GM23248 (cell line): ENCODE results near the gene DST. TPM values are rescaled to one million over a fixed set of nuclear protein-coding genes. Genes with fewer than 3 reads are reported as not detected.

Experiments
- DNase-seq: peaks from one replicate; pipeline ENCODE4 v3.0.0-alpha.2; 2015
- H2AFZ ChIP-seq: fragments of 200-600 bp; sonication (generic); 2 replicates; pipeline ENCODE4 v1.6.1; 2016; ENCODE audit warnings: antibody characterized with exemption
- H3F3A ChIP-seq: fragments of 200-600 bp; sonication (generic); 2 replicates; pipeline ENCODE4 v1.6.1; 2016; ENCODE audit warnings: mild to moderate bottlenecking, antibody characterized with exemption, mixed run types; ENCODE audit not compliant: insufficient read depth
- H3K27ac ChIP-seq: fragments of 200-600 bp; sonication (generic); 2 replicates; pipeline ENCODE4 v1.5.1; 2016; ENCODE audit warnings: mild to moderate bottlenecking
- H3K27me3 ChIP-seq: fragments of 200-600 bp; sonication (generic); replicated peaks from 2 replicates; pipeline ENCODE4 v1.6.1; 2016; ENCODE audit warnings: mild to moderate bottlenecking; ENCODE audit not compliant: insufficient read depth
- H3K36me3 ChIP-seq: fragments of 200-600 bp; sonication (generic); 2 replicates; pipeline ENCODE4 v1.6.1; 2016; ENCODE audit warnings: low read depth, mild to moderate bottlenecking
- H3K4me1 ChIP-seq: fragments of 200-600 bp; sonication (generic); 2 replicates; pipeline ENCODE4 v1.6.1; 2016; ENCODE audit warnings: mild to moderate bottlenecking; ENCODE audit not compliant: insufficient read depth
- H3K4me2 ChIP-seq: fragments of 200-600 bp; sonication (generic); one replicate; pipeline ENCODE4 v1.6.1; 2016; ENCODE audit warnings: mild to moderate bottlenecking; ENCODE audit not compliant: unreplicated experiment
- H3K4me3 ChIP-seq: fragments of 200-600 bp; sonication (generic); 2 replicates; pipeline ENCODE4 v1.5.1; 2016; ENCODE audit warnings: mild to moderate bottlenecking
- H3K79me2 ChIP-seq: fragments of 200-600 bp; sonication (generic); 2 replicates; pipeline ENCODE4 v1.6.1; 2016; ENCODE audit warnings: mild to moderate bottlenecking; ENCODE audit not compliant: insufficient read depth
- H3K9ac ChIP-seq: fragments of 200-600 bp; sonication (generic); 2 replicates; pipeline ENCODE4 v1.6.1; 2016; ENCODE audit warnings: mild to moderate bottlenecking
- H3K9me2 ChIP-seq: fragments of 200-600 bp; sonication (generic); 2 replicates; pipeline ENCODE4 v1.6.1; 2016; ENCODE audit warnings: mixed run types, mild to moderate bottlenecking, moderate library complexity; ENCODE audit not compliant: insufficient read depth
- H3K9me3 ChIP-seq: fragments of 200-600 bp; sonication (generic); one replicate; pipeline ENCODE4 v1.6.1; 2017; ENCODE audit warnings: low read depth
- H4K20me1 ChIP-seq: fragments of 200-600 bp; sonication (generic); 2 replicates; pipeline ENCODE4 v1.6.0; 2016; ENCODE audit not compliant: insufficient read depth
- EZH2 ChIP-seq: fragments of 200-600 bp; sonication (generic); IDR thresholded peaks from 2 replicates; pipeline ENCODE4 v1.6.1; 2018; ENCODE audit warnings: antibody characterized with exemption, mild to moderate bottlenecking; ENCODE audit not compliant: insufficient read depth, poor library complexity, severe bottlenecking
- EZH2phosphoT487 ChIP-seq: fragments of 200-600 bp; sonication (generic); IDR thresholded peaks from 2 replicates; pipeline ENCODE4 v1.6.1; 2018; ENCODE audit warnings: antibody characterized with exemption, moderate library complexity, mild to moderate bottlenecking, low read depth; ENCODE audit not compliant: insufficient read depth
- WGBS, 2 experiments: methylation state at CpG; one replicate each; pipeline ENCODE4 v1.1.6; 2015 to 2017; ENCODE audit warnings: low lambda C conversion rate in 2 of 2, low coverage in 1 of 2; ENCODE audit errors: missing lambda C conversion rate in 2 of 2; 5-methylcytosine and 5-hydroxymethylcytosine counted together
- in situ Hi-C: fragments of 300-500 bp; cut with MboI; formaldehyde crosslinking; loops from 2 replicates; pipeline ENCODE4 v1.15.0; 2020
- polyA plus RNA-seq: library from polyadenylated mRNA; unstranded; fragments of >200 nt; fragmentation: Nextera tagmentation; extraction: Ambion mirVana; gene quantifications from 2 replicates; pipeline ENCODE4 v1.2.1, GENCODE V29; 2016
- total RNA-seq: library from RNA; depleted of rRNA; stranded (reverse); fragments of >200 nt; shearing (Covaris generic); gene quantifications from 2 replicates; pipeline ENCODE4 v1.2.3, GENCODE V29; 2014

Gene DST
- total and polyA plus RNA-seq, 2 experiments from 2014 or later: 181 to 322 TPM

GRCh38 chr6:56620229-56620868, 22.3 kb downstream of the DST start:
- Histone ChIP-seq H2AFZ (no peak overlapping the region), H3K4me2 (no peak overlapping the region), H3K4me3 (no peak overlapping the region), H3K27ac (no peak overlapping the region), H3K36me3 (peaks cover 97% of the 10 kb centered on the region), H3K27me3 (no peaks in the 10 kb centered on the region), H3F3A (peaks cover 74% of the 10 kb centered on the region), H3K4me1 (peaks cover 9% of the 10 kb centered on the region), H3K9me3 (no peaks in the 10 kb centered on the region), H4K20me1 (no peaks in the 10 kb centered on the region), H3K9ac (no peak overlapping the region), H3K79me2 (peaks cover 33% of the 10 kb centered on the region), H3K9me2 (no peaks in the 10 kb centered on the region)
- no peak for DNase-seq
- in situ Hi-C loops: no loop called here
- TF ChIP-seq EZH2: no peak
- TF ChIP-seq EZH2phosphoT487: no peak
- WGBS, 2 experiments: 91 to 95% methylated on average over 12 of the region's 12 CpGs

- H2AFZ ChIP-seq: no peak overlapping the region
- peaks cover 70% of the 10 kb centered on the region for H3F3A ChIP-seq
- in situ Hi-C loops: no loop called here
- no peak overlapping the region for H3K4me2 ChIP-seq
- DNase-seq: peak; percentile 41
- WGBS, 2 experiments: 95 to 96% methylated on average over 3 of the region's 3 CpGs
- no peak overlapping the region for H3K27ac ChIP-seq
- peaks cover 97% of the 10 kb centered on the region for H3K36me3 ChIP-seq
- no peak overlapping the region for H3K9ac ChIP-seq
- no peaks in the 10 kb centered on the region for H3K9me3 ChIP-seq
- no peaks in the 10 kb centered on the region for H3K27me3 ChIP-seq
- H3K4me1 ChIP-seq: no peaks in the 10 kb centered on the region
- no peak overlapping the region for H3K4me3 ChIP-seq
- H3K79me2 ChIP-seq: peaks cover 16% of the 10 kb centered on the region
- H4K20me1 ChIP-seq: no peaks in the 10 kb centered on the region
- H3K9me2 ChIP-seq: no peaks in the 10 kb centered on the region
- no peak for TF ChIP-seq EZH2
- no peak for TF ChIP-seq EZH2phosphoT487
Measured at GRCh38 chr6:56618050-56618449, 24.6 kb downstream of the DST start.

GRCh38 chr6:56616967-56617366, 25.7 kb downstream of the DST start:
- no peak for TF ChIP-seq EZH2
- TF ChIP-seq EZH2phosphoT487: no peak
- 98% methylated on average over 5 of the region's 5 CpGs for WGBS, 2 experiments
- in situ Hi-C loops: no loop called here

GRCh38 chr6:56613247-56613851, 29.3 kb downstream of the DST start:
- Histone ChIP-seq H3K4me3 (no peak overlapping the region), H4K20me1 (no peaks in the 10 kb centered on the region), H3K9ac (no peak overlapping the region), H3K4me2 (no peak overlapping the region), H3K36me3 (peaks cover 87% of the 10 kb centered on the region), H3K9me2 (no peaks in the 10 kb centered on the region), H3K4me1 (no peaks in the 10 kb centered on the region), H3K9me3 (no peaks in the 10 kb centered on the region), H3F3A (peaks cover 65% of the 10 kb centered on the region), H3K27ac (no peak overlapping the region), H3K79me2 (0 out of 2 replicates have a peak, but pooled peaks cover 4% of the 10 kb centered on the region), H2AFZ (no peak overlapping the region), H3K27me3 (no peaks in the 10 kb centered on the region)
- DNase-seq: no peak
- TF ChIP-seq EZH2 (no peak), EZH2phosphoT487 (no peak)
- in situ Hi-C loops: no loop called here
- WGBS, 2 experiments: 89 to 90% methylated on average over 6 of the region's 6 CpGs

More at GRCh38 chr6:56616967-56617366, 25.7 kb downstream of the DST start:
- Histone ChIP-seq H3K9me2 (no peaks in the 10 kb centered on the region), H3K4me1 (no peaks in the 10 kb centered on the region), H3K4me3 (no peak overlapping the region), H4K20me1 (no peaks in the 10 kb centered on the region), H3K4me2 (no peak overlapping the region), H3K79me2 (peaks cover 8% of the 10 kb centered on the region), H3K27ac (no peak overlapping the region), H3F3A (peaks cover 65% of the 10 kb centered on the region), H3K9ac (no peak overlapping the region), H3K27me3 (no peaks in the 10 kb centered on the region), H3K9me3 (no peaks in the 10 kb centered on the region), H3K36me3 (peaks cover 97% of the 10 kb centered on the region), H2AFZ (no peak overlapping the region)
- no peak for DNase-seq
